SK-N-SH treated with all-trans-retinoic acid at 6 μM for 48 hours (cell line): ENCODE results near the gene PMM2.

Experiments
- ATAC-seq: fragments of 200-7000 bp; cut with Tn5 transposase; 3 replicates; pipeline ENCODE4 v1.9.1; 2020; ENCODE audit warnings: mild to moderate bottlenecking, moderate library complexity
- ARNTL ChIP-seq: fragments of 450-650 bp; formaldehyde crosslinking; IDR thresholded peaks from 2 replicates; pipeline ENCODE4 v1.5.0; 2020; ENCODE audit warnings: low read depth, mild to moderate bottlenecking, moderate library complexity, borderline replicate concordance
- BACH2 ChIP-seq: fragments of 250-450 bp; sonication (Bioruptor Pico); IDR thresholded peaks from 2 replicates; pipeline ENCODE4 v1.9.0; 2021; ENCODE audit warnings: mild to moderate bottlenecking, borderline replicate concordance
- CREB5 ChIP-seq: fragments of 250-450 bp; sonication (Bioruptor Pico); IDR thresholded peaks from 2 replicates; pipeline ENCODE4 v1.5.1; 2020; ENCODE audit warnings: low read depth, mild to moderate bottlenecking, moderate library complexity
- CSDC2 ChIP-seq: fragments of 250-450 bp; sonication (Bioruptor Pico); IDR thresholded peaks from 2 replicates; pipeline ENCODE4 v1.5.0; 2020; ENCODE audit warnings: mild to moderate bottlenecking, moderate library complexity
- CSRNP3 ChIP-seq: fragments of 250-450 bp; sonication (Bioruptor Pico); IDR thresholded peaks from 2 replicates; pipeline ENCODE4 v1.5.1; 2021; ENCODE audit warnings: mild to moderate bottlenecking, moderate library complexity
- ESRRG ChIP-seq: fragments of 250-450 bp; sonication (Bioruptor Pico); IDR thresholded peaks from 2 replicates; pipeline ENCODE4 v1.6.1; 2021; ENCODE audit warnings: mild to moderate bottlenecking
- GLIS3 ChIP-seq: fragments of 250-450 bp; sonication (Bioruptor Pico); IDR thresholded peaks from 2 replicates; pipeline ENCODE4 v1.5.0; 2020; ENCODE audit warnings: mild to moderate bottlenecking, moderate library complexity
- ISL1 ChIP-seq: fragments of 250-450 bp; sonication (Bioruptor Pico); IDR thresholded peaks from 2 replicates; pipeline ENCODE4 v2.1.2; 2022; ENCODE audit warnings: mild to moderate bottlenecking, moderate library complexity
- OSR1 ChIP-seq: fragments of 250-450 bp; sonication (Bioruptor Pico); IDR thresholded peaks from 2 replicates; pipeline ENCODE4 v1.8.0; 2022; ENCODE audit warnings: moderate library complexity, mild to moderate bottlenecking, inconsistent platforms
- PATZ1 ChIP-seq: fragments of 250-450 bp; sonication (Bioruptor Pico); IDR thresholded peaks from 2 replicates; pipeline ENCODE4 v1.8.0; 2020; ENCODE audit warnings: mild to moderate bottlenecking, moderate library complexity, borderline replicate concordance
- POU6F1 ChIP-seq: fragments of 250-450 bp; sonication (Bioruptor Pico); IDR thresholded peaks from 2 replicates; pipeline ENCODE4 v1.8.0; 2021; ENCODE audit warnings: low read depth, mild to moderate bottlenecking, moderate library complexity, borderline replicate concordance
- PPARA ChIP-seq: fragments of 250-450 bp; sonication (Bioruptor Pico); IDR thresholded peaks from 2 replicates; pipeline ENCODE4 v1.5.0; 2020; ENCODE audit warnings: mild to moderate bottlenecking, borderline replicate concordance
- RARB ChIP-seq: fragments of 250-450 bp; sonication (Bioruptor Pico); IDR thresholded peaks from 2 replicates; pipeline ENCODE4 v1.8.0; 2021; ENCODE audit warnings: mild to moderate bottlenecking, moderate library complexity
- SNAI2 ChIP-seq: fragments of 250-450 bp; sonication (Bioruptor Pico); IDR thresholded peaks from 2 replicates; pipeline ENCODE4 v1.5.0; 2020; ENCODE audit warnings: mild to moderate bottlenecking, moderate library complexity
- TCF4 ChIP-seq: fragments of 250-450 bp; sonication (Bioruptor Pico); IDR thresholded peaks from 2 replicates; pipeline ENCODE4 v1.8.0; 2021; ENCODE audit warnings: mild to moderate bottlenecking, moderate library complexity, borderline replicate concordance
- ZC3H10 ChIP-seq: fragments of 250-450 bp; sonication (Bioruptor Pico); IDR thresholded peaks from 2 replicates; pipeline ENCODE4 v1.5.1; 2021; ENCODE audit warnings: mild to moderate bottlenecking, moderate library complexity
- ZFP3 ChIP-seq: fragments of 250-450 bp; sonication (Bioruptor Pico); IDR thresholded peaks from 2 replicates; pipeline ENCODE4 v1.5.0; 2020; ENCODE audit warnings: mild to moderate bottlenecking, moderate library complexity
- ZFP30 ChIP-seq: fragments of 450-650 bp; formaldehyde crosslinking; IDR thresholded peaks from 2 replicates; pipeline ENCODE4 v1.5.0; 2022; ENCODE audit warnings: mild to moderate bottlenecking, moderate library complexity
- ZNF565 ChIP-seq: fragments of 450-650 bp; formaldehyde crosslinking; conservative IDR thresholded peaks from 2 replicates; pipeline ENCODE4 v1.5.0; 2020; ENCODE audit warnings: low read depth, mild to moderate bottlenecking, moderate library complexity
- ZNF70 ChIP-seq: fragments of 450-650 bp; formaldehyde crosslinking; IDR thresholded peaks from 2 replicates; pipeline ENCODE4 v1.5.0; 2020; ENCODE audit warnings: mild to moderate bottlenecking, moderate library complexity
- ZNF8 ChIP-seq: fragments of 450-650 bp; formaldehyde crosslinking; IDR thresholded peaks from 2 replicates; pipeline ENCODE4 v1.5.0; 2020; ENCODE audit warnings: mild to moderate bottlenecking, moderate library complexity

The PMM2 gene

GRCh38 chr16:8892101-8892575 is 94.5 kb downstream of the PMM2 start (continued):
- TF ChIP-seq RARB (CRISPR knock-in tag): no peak
- no peak for TF ChIP-seq CSDC2 (CRISPR knock-in tag)
- TF ChIP-seq ZFP30: no peak
- no peak for TF ChIP-seq ZNF565 (CRISPR knock-in tag)

- TF ChIP-seq BACH2: no peak
- TF ChIP-seq POU6F1 (CRISPR knock-in tag): no peak
- no peak for TF ChIP-seq ZFP30
- no peak for TF ChIP-seq SNAI2 (CRISPR knock-in tag)
- no peak for TF ChIP-seq RARB (CRISPR knock-in tag)
- no peak for TF ChIP-seq CSRNP3
- TF ChIP-seq PPARA (CRISPR knock-in tag): no peak
- TF ChIP-seq TCF4 (CRISPR knock-in tag): no peak
- no peak for TF ChIP-seq ARNTL
- no peak for TF ChIP-seq CREB5 (CRISPR knock-in tag)
- TF ChIP-seq ZC3H10 (CRISPR knock-in tag): no peak
- no peak for TF ChIP-seq ZFP3 (CRISPR knock-in tag)
- no peak for TF ChIP-seq GLIS3 (CRISPR knock-in tag)
- ATAC-seq: no peak
Measured at GRCh38 chr16:8893426-8893825, 95.8 kb downstream of the PMM2 start.

- TF ChIP-seq BACH2: no peak
- no peak for TF ChIP-seq ZNF565 (CRISPR knock-in tag)
- no peak for TF ChIP-seq OSR1 (CRISPR knock-in tag)
- no peak for TF ChIP-seq GLIS3 (CRISPR knock-in tag)
- TF ChIP-seq CSDC2 (CRISPR knock-in tag): no peak
- no peak for TF ChIP-seq SNAI2 (CRISPR knock-in tag)
- TF ChIP-seq PATZ1 (CRISPR knock-in tag): no peak
- TF ChIP-seq CSRNP3: no peak
- no peak for TF ChIP-seq ZFP30
- no peak for TF ChIP-seq ZFP3 (CRISPR knock-in tag)
- TF ChIP-seq ISL1 (CRISPR knock-in tag): no peak
- TF ChIP-seq ESRRG (CRISPR knock-in tag): no peak
- no peak for TF ChIP-seq ZNF70 (CRISPR knock-in tag)
- no peak for TF ChIP-seq ZNF8 (CRISPR knock-in tag)
- no peak for TF ChIP-seq RARB (CRISPR knock-in tag)
- TF ChIP-seq POU6F1 (CRISPR knock-in tag): no peak
- TF ChIP-seq ZC3H10 (CRISPR knock-in tag): no peak
- TF ChIP-seq CREB5 (CRISPR knock-in tag): no peak
- no peak for ATAC-seq
Measured at GRCh38 chr16:8893976-8894690, 96.5 kb downstream of the PMM2 start.
